Measurements from ENCODE around the gene AEBP1. TPM values are rescaled to one million over a fixed set of nuclear protein-coding genes. Genes with fewer than 3 reads are reported as not detected.
A peak's percentile ranks its signal among the peaks of the same experiment; 100 is the strongest.

Gene AEBP1
- total RNA-seq, 2 donors from 2014 or later = 84.4 to 193 TPM

DNA sequence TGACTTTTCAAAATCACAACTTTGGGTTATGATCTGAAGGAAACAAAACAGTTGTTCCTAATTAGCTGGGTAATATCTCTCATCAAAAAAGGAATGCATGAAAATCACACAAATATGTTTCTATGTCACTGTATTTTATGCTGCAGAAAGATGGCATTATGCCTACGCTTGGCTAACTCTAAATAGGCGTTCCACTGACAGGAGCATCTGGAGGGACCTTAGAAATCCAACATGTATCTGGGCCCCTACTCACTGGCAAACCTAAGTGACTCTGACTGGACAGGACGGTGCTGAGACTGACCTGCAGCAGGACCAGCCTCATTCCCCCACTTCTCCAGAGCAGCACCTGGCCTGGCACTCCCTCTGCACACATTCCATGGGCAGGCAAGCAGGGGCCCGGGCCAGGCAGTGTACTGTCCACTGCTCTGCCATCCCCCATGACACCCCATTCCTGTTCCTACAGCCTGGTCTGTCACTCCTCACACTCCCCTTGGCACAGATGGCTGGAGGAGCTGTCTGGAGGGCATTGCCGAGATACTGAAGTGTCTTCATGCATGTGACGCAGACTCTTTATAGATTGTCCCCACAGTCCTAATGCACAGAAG lies 39.6 kb downstream of the AEBP1 start:
- Histone ChIP-seq H3K27ac (peak overlapping the region; percentile 84 to 92), H3K4me3 (no peak overlapping the region), H3K36me3 (peaks cover 19% of the 10 kb centered on the region), H3K9me3 (no peaks in the 10 kb centered on the region), H3K4me1 (peaks cover 0 to 37% of the 10 kb centered on the region in 2 donors), H3K27me3 (no peaks in the 10 kb centered on the region)
- no peak for TF ChIP-seq CTCF (IDR thresholded peaks at IDR 0.05)
- no peak for DNase-seq (ENCODE audit: low spot score)

- no peak for TF ChIP-seq CTCF (IDR thresholded peaks at IDR 0.05)
- Histone ChIP-seq H3K9me3 (no peaks in the 10 kb centered on the region), H3K4me3 (no peak overlapping the region), H3K27ac (peak overlapping the region; percentile 84 to 92), H3K27me3 (no peaks in the 10 kb centered on the region), H3K36me3 (peaks cover 14% of the 10 kb centered on the region), H3K4me1 (peaks cover 0 to 37% of the 10 kb centered on the region in 2 donors)
- DNase-seq (ENCODE audit: low spot score) = no peak
Measured at GRCh38 chr7:44144426-44144967, 40.4 kb downstream of the AEBP1 start.

DNA sequence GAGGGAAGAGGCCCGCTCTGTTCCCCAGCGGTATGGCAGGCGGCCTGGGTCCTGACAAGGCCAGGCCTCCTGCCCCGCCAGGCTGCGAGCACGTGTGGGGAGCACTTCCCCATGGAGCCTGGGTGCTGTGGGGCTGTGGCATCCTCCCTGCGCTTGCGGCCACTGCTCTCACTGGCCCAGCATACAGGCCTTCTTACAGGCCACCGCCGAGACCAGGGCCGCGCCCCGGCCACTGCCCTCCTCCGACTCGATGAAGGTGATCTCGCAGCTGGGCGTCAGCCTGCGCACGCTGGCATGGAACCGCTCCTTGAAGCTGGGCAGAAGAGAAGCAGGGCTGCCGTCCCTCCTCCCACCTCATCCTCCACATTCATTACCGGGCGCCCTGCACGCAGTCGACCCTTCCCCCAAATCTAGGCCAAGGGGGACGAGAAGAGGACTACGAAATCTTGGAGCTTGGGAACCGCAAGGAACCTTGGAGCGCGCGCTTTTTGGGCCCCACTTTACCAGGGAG lies 40.9 kb downstream of the AEBP1 start:
- Histone ChIP-seq H3K27me3 (no peaks in the 10 kb centered on the region), H3K27ac (peak overlapping the region; percentile 84 to 92)

GRCh38 chr7:44145479-44145968 lies 41.4 kb downstream of the AEBP1 start:
- peak overlapping the region; percentile 63 to 92 for H3K27ac ChIP-seq
- DNase-seq (ENCODE audit: low spot score) = no peak
- peaks cover 0 to 37% of the 10 kb centered on the region in 2 donors for H3K4me1 ChIP-seq
- H3K4me3 ChIP-seq = peak overlapping the region; percentile 53 to 59
- peaks cover 4% of the 10 kb centered on the region for H3K36me3 ChIP-seq
- no peaks in the 10 kb centered on the region for H3K9me3 ChIP-seq
- no peaks in the 10 kb centered on the region for H3K27me3 ChIP-seq
- TF ChIP-seq CTCF (IDR thresholded peaks at IDR 0.05) = no peak

More for the DNA sequence above, 40.9 kb downstream of the AEBP1 start:
- H3K9me3 ChIP-seq = no peaks in the 10 kb centered on the region
- DNase-seq (ENCODE audit: low spot score) = no peak
- peaks cover 0 to 37% of the 10 kb centered on the region in 2 donors for H3K4me1 ChIP-seq
- TF ChIP-seq CTCF (IDR thresholded peaks at IDR 0.05) = no peak
- H3K4me3 ChIP-seq = peak overlapping the region; percentile 53 to 59
- peaks cover 9% of the 10 kb centered on the region for H3K36me3 ChIP-seq

DNA sequence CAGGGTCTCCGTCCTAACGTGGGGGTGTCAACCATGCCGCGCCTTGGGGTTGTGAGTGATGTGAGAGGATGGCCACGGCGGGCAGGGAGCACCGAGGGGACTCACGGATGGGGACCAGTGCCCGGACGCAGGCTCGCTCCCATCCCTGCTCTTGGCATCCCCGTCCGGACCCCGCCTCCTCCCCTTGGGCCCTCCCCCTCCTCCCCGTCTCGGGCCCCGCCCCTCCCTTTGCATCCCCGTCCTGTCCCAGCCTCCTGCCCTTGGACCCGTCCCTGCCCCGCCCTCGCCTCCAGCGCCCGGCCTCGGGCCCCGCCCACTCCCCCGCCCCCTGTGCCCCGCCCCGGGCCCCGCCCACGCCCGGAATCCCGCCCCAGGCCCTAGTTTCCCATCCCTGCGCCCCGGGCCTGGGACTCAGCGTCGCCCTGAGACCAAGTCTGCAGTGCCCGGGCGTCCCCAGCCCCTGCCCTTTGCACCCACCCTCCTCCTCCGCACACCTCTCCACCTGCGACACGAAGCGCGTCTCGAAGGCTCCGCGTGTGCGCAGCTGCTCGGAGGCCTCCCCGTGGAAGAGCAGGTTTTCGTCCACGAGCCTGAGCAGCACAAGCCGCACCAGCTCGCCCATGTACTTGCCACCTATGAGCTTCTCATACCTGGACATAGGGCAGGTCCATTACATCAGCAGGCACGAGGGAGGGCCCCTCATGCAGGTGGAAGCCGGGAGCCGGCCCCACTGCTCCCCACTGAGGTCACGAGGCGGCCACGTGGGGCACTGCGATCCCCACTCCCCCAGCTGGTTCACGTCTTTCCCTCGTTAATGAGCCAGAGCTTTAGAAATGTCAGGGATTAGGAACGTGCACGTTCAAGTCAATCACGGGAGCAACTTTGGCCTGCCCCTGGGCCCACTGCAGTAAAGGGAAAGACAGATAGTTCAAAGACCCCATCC lies 42.1 kb downstream of the AEBP1 start:
- peak; percentile 75 for DNase-seq (ENCODE audit: low spot score)

More for the DNA sequence above, 42.1 kb downstream of the AEBP1 start:
- H3K4me3 ChIP-seq = peak overlapping the region; percentile 53 to 59
- H3K27me3 ChIP-seq = no peaks in the 10 kb centered on the region
- no peaks in the 10 kb centered on the region for H3K9me3 ChIP-seq
- H3K36me3 ChIP-seq = no peaks in the 10 kb centered on the region
- peak overlapping the region; percentile 63 to 92 for H3K27ac ChIP-seq
- TF ChIP-seq CTCF (IDR thresholded peaks at IDR 0.05) = no peak
- peaks cover 0 to 37% of the 10 kb centered on the region in 2 donors for H3K4me1 ChIP-seq

All from right atrium auricular region (tissue), 2 donors.